OCI-LY7 (cell line): Measurements from ENCODE around the gene TULP4. TPM values are rescaled to one million over a fixed set of nuclear protein-coding genes. Genes with fewer than 3 reads are reported as not detected.

Source experiments
- BruUV-seq: library from RNA; stranded (reverse); fragments of 400-500 nt; replicated peaks from 2 replicates; lab custom pipeline; 2021; lab: Mats Ljungman, UMichigan
- CTCF ChIA-PET: fragments of 300-600 bp; sonication (Branson Sonifier 250); formaldehyde crosslinking; loops from one replicate; lab custom pipeline; 2022; ENCODE audit warnings: antibody characterized with exemption; ENCODE audit not compliant: unreplicated experiment; lab: Charles Lee
- POLR2A ChIA-PET: fragments of 300-600 bp; sonication (Branson Sonifier 250); formaldehyde crosslinking; loops from one replicate; lab custom pipeline; 2022; ENCODE audit warnings: antibody characterized with exemption; lab: Charles Lee
- DNase-seq: peaks from one replicate; pipeline ENCODE4 v3.0.0-alpha.2; 2015; ENCODE audit warnings: low spot score
- H2AFZ ChIP-seq: fragments of 200-600 bp; sonication (generic), shearing (Covaris generic); 2 replicates; pipeline ENCODE4 v1.6.1; 2014; ENCODE audit warnings: mild to moderate bottlenecking, antibody characterized with exemption, low read length, moderate library complexity
- H3K27ac ChIP-seq: fragments of 200-600 bp; sonication (generic); 2 replicates; pipeline ENCODE4 v1.5.1; 2014; ENCODE audit warnings: mixed run types, low read depth, mild to moderate bottlenecking, moderate library complexity, low read length, inconsistent platforms; ENCODE audit not compliant: poor library complexity, severe bottlenecking
- H3K36me3 ChIP-seq: fragments of 200-600 bp; sonication (generic); 2 replicates; pipeline ENCODE4 v1.6.1; 2014; ENCODE audit warnings: mild to moderate bottlenecking, antibody characterized with exemption, low read length, moderate library complexity, mixed read lengths; ENCODE audit not compliant: insufficient read depth
- H3K4me1 ChIP-seq: fragments of 200-600 bp; sonication (generic); 2 replicates; pipeline ENCODE4 v1.5.1; 2014; ENCODE audit warnings: mild to moderate bottlenecking, low read length; ENCODE audit not compliant: insufficient read depth, poor library complexity, severe bottlenecking
- H3K4me2 ChIP-seq: fragments of 200-600 bp; sonication (generic); 2 replicates; pipeline ENCODE4 v1.6.1; 2014; ENCODE audit warnings: mild to moderate bottlenecking, low read length
- H3K4me3 ChIP-seq: fragments of 200-600 bp; sonication (generic); 2 replicates; pipeline ENCODE4 v1.5.1; 2014; ENCODE audit warnings: mild to moderate bottlenecking, low read depth, low read length; ENCODE audit not compliant: poor library complexity, severe bottlenecking
- H3K79me2 ChIP-seq: fragments of 200-600 bp; sonication (generic); 2 replicates; pipeline ENCODE4 v1.6.1; 2016; ENCODE audit warnings: low read depth, mild to moderate bottlenecking, low read length, moderate library complexity, mixed read lengths; ENCODE audit not compliant: insufficient read depth
- H3K9me2 ChIP-seq: fragments of 200-600 bp; sonication (generic); 2 replicates; pipeline ENCODE4 v1.6.1; 2016; ENCODE audit warnings: mild to moderate bottlenecking, low read length, mixed read lengths; ENCODE audit not compliant: insufficient read depth
- H3K9me3 ChIP-seq: fragments of 200-600 bp; sonication (generic); 2 replicates; pipeline ENCODE4 v1.6.1; 2014; ENCODE audit warnings: mild to moderate bottlenecking, mixed run types, low read length, mixed read lengths
- H4K20me1 ChIP-seq: fragments of 200-600 bp; sonication (generic); 2 replicates; pipeline ENCODE4 v1.6.1; 2014; ENCODE audit warnings: mild to moderate bottlenecking, antibody characterized with exemption, low read length, moderate library complexity, mixed read lengths; ENCODE audit not compliant: insufficient read depth
- EZH2phosphoT487 ChIP-seq: fragments of 200-600 bp; sonication (generic); IDR thresholded peaks from 2 replicates; pipeline ENCODE4 v1.6.1; 2018; ENCODE audit warnings: low read depth, borderline replicate concordance, mild to moderate bottlenecking, mixed run types, antibody characterized with exemption, low read length, moderate library complexity, mixed read lengths
- intact Hi-C: fragments of 100-400 bp; cut with micrococcal nuclease; formaldehyde crosslinking; loops from one replicate; pipeline ENCODE4 v1.10.0; 2022; ENCODE audit not compliant: unreplicated experiment
- total RNA-seq, 2 experiments: library from RNA; depleted of rRNA in 1 of 2; stranded (reverse); fragments of >200 nt in 1 of 2; shearing (Covaris generic) in 1 of 2; gene quantifications; 2 replicates each; pipeline ENCODE4 v1.2.3, GENCODE V29; 2014 to 2022
- TF ChIP-seq, protein P1 (sequence below): fragments of 200-600 bp; sonication (generic); conservative IDR thresholded peaks from 2 replicates; pipeline ENCODE4 v1.5.1; 2014; ENCODE audit warnings: mild to moderate bottlenecking, antibody characterized with exemption, low read length, moderate library complexity, mixed read lengths

TULP4 gene
- total RNA-seq, 2 experiments from 2014 or later, result 62.1 to 64.8 TPM

DNA sequence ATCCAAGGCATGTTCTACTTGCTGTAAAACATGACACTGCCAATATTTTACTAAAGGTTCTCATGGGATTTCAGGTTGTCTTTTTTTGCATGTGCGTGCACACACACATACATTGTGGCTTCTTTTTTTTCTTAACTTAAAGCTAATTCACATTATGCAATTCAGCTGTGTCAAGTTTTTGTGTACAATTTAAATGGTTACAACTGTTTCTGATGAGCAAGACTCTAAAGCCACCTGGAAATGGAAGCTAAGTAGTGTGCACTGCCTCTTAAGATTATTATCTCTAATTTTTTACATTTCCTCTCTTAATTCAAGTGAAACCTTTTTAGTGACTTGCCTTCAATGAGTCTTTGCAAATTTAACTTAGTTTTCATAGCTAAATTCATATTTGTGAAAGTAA lies 75.3 kb downstream of the TULP4 start:
- TF ChIP-seq EZH2phosphoT487, result no peak
- TF ChIP-seq, protein P1, sequence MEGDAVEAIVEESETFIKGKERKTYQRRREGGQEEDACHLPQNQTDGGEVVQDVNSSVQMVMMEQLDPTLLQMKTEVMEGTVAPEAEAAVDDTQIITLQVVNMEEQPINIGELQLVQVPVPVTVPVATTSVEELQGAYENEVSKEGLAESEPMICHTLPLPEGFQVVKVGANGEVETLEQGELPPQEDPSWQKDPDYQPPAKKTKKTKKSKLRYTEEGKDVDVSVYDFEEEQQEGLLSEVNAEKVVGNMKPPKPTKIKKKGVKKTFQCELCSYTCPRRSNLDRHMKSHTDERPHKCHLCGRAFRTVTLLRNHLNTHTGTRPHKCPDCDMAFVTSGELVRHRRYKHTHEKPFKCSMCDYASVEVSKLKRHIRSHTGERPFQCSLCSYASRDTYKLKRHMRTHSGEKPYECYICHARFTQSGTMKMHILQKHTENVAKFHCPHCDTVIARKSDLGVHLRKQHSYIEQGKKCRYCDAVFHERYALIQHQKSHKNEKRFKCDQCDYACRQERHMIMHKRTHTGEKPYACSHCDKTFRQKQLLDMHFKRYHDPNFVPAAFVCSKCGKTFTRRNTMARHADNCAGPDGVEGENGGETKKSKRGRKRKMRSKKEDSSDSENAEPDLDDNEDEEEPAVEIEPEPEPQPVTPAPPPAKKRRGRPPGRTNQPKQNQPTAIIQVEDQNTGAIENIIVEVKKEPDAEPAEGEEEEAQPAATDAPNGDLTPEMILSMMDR, result no peak
- Histone ChIP-seq H3K79me2 (no peaks in the 10 kb centered on the region), H3K4me1 (no peaks in the 10 kb centered on the region), H3K9me3 (0 out of 2 replicates have a peak, but pooled peaks cover 6% of the 10 kb centered on the region), H2AFZ (no peak overlapping the region), H3K9me2 (no peaks in the 10 kb centered on the region), H4K20me1 (no peaks in the 10 kb centered on the region), H3K4me3 (no peak overlapping the region), H3K27ac (no peak overlapping the region), H3K4me2 (no peak overlapping the region), H3K36me3 (no peaks in the 10 kb centered on the region)
- ChIA-PET POLR2A (interaction anchor here (1.0 to 1.5 kb wide), 4 partner anchors 11 to 164 kb away, joined by 3 to 6 read pairs (median 4); no protein-coding TSS in a partner anchor), CTCF (interaction anchor here (0.6 to 1.4 kb wide), 3 partner anchors 166 to 238 kb away, joined by 3 to 7 read pairs (median 3); no protein-coding TSS in a partner anchor)
- no TSS peak for BruUV-seq
- intact Hi-C loops, result loop anchor here (2.0 kb wide), 1 partner anchor 167 kb away; no protein-coding TSS in a partner anchor
- no peak for DNase-seq

DNA sequence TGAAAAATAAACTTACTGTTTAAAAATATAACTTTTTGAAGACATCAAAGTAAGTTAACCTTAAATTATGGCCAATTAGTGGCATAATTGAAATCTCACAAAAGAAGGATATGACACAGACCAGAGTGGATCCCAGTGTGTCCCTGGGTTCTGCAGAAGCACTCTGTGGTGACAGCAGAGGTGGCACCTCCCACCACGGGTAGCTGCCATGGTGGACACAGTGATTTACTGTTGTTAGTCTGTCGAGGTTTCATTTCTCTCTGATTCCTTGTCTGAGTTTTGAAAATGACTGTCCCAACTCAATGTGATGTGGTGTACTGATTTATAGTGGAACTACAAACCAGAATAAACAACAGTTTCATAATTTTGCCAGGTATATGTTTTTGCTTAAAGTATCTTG lies 76.5 kb downstream of the TULP4 start:
- no peak for DNase-seq
- H3K9me3 ChIP-seq, result 0 out of 2 replicates have a peak, but pooled peaks cover 11% of the 10 kb centered on the region
- no peak for TF ChIP-seq EZH2phosphoT487
- TF ChIP-seq, protein P1, result no peak
- H4K20me1 ChIP-seq, result no peaks in the 10 kb centered on the region
- intact Hi-C loops, result no loop called here
- no peak overlapping the region for H2AFZ ChIP-seq
- H3K27ac ChIP-seq, result no peak overlapping the region
- H3K4me1 ChIP-seq, result no peaks in the 10 kb centered on the region
- no peak overlapping the region for H3K4me2 ChIP-seq
- ChIA-PET CTCF (no interaction called here), POLR2A (no interaction called here)
- no peak overlapping the region for H3K4me3 ChIP-seq
- H3K79me2 ChIP-seq, result no peaks in the 10 kb centered on the region
- no peaks in the 10 kb centered on the region; the same call in 1 of the 2 replicates for H3K36me3 ChIP-seq
- H3K9me2 ChIP-seq, result no peaks in the 10 kb centered on the region
- no TSS peak for BruUV-seq

DNA sequence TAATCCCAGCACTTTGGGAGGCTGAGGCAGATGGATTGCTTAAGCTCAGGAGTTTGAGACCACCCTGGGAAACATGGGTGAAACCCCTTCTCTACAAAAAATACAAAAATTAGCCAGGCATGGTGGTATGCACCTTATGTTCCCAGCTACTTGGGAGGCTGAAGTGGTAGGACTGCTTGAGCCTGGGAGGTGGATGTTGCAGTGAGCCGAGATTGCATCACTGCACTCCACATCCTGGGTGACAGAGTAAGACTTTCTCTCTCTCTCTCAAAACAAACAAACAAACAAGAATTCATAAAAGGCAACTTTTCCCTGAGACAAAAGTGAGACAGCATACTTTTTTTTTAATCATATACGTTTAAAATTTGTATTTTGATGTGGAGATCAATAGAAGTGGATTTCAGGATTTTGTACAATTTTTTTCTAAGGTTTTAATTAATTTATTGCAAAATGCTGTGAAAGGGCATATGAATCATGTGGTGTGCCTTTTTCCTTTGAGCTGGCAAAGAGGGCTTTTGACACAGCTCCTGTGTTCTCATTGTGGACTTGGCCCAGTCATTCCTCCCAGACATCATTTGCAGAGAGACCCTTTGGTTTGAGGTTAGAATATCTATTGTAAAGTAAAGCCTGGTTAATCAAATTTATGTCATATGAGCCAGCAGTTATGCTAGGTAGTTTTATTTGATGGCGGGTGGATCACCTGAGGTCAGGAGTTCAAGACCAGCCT lies 77.1 kb downstream of the TULP4 start:
- H3K27ac ChIP-seq, result no peak overlapping the region
- ChIA-PET CTCF (no interaction called here), POLR2A (interaction anchor here (0.7 kb wide), 1 partner anchor 65 kb away, joined by 3 read pairs; no protein-coding TSS in a partner anchor)
- no peak overlapping the region for H3K4me3 ChIP-seq
- TF ChIP-seq, protein P1, result no peak
- TF ChIP-seq EZH2phosphoT487, result no peak
- H4K20me1 ChIP-seq, result no peaks in the 10 kb centered on the region
- H3K9me3 ChIP-seq, result 0 out of 2 replicates have a peak, but pooled peaks cover 15% of the 10 kb centered on the region
- H3K9me2 ChIP-seq, result no peaks in the 10 kb centered on the region
- H3K4me1 ChIP-seq, result no peaks in the 10 kb centered on the region
- BruUV-seq, result no TSS peak
- H3K36me3 ChIP-seq, result no peaks in the 10 kb centered on the region; the same call in 1 of the 2 replicates
- no peak for DNase-seq
- H3K79me2 ChIP-seq, result no peaks in the 10 kb centered on the region
- no peak overlapping the region for H3K4me2 ChIP-seq
- no peak overlapping the region for H2AFZ ChIP-seq
- intact Hi-C loops, result no loop called here
